ENCODE measurements around the gene AGAP3.

AGAP3 gene

GRCh38 chr7:151102991-151103390 lies 16.7 kb downstream of the AGAP3 start:
- no peak for DNase-seq (ENCODE audit: low read depth)
- no peak for TF ChIP-seq CTCF (IDR thresholded peaks at IDR 0.05; ENCODE audit: low read depth, low read length, missing control alignments)
- H3K4me3 ChIP-seq (ENCODE audit: low read depth, low read length), result no peak overlapping the region
- in situ Hi-C loops (cut with HindIII; ENCODE audit: low sequenced_read_pairs), result no loop called here

- no peak for DNase-seq (ENCODE audit: low read depth)
- in situ Hi-C loops (cut with HindIII; ENCODE audit: low sequenced_read_pairs), result no loop called here
- TF ChIP-seq CTCF (IDR thresholded peaks at IDR 0.05; ENCODE audit: low read depth, low read length, missing control alignments), result no peak
- no peak overlapping the region for H3K4me3 ChIP-seq (ENCODE audit: low read depth, low read length)
Observed at GRCh38 chr7:151103973-151104372, 17.7 kb downstream of the AGAP3 start.

GRCh38 chr7:151104411-151105235 lies 18.3 kb downstream of the AGAP3 start:
- DNase-seq (ENCODE audit: low read depth), result peak; percentile 91
- no peak overlapping the region for H3K4me3 ChIP-seq (ENCODE audit: low read depth, low read length)
- in situ Hi-C loops (cut with HindIII; ENCODE audit: low sequenced_read_pairs), result no loop called here
- TF ChIP-seq CTCF (IDR thresholded peaks at IDR 0.05; ENCODE audit: low read depth, low read length, missing control alignments), result no peak

- H3K4me3 ChIP-seq (ENCODE audit: low read depth, low read length), result no peak overlapping the region
- no peak for TF ChIP-seq CTCF (IDR thresholded peaks at IDR 0.05; ENCODE audit: low read depth, low read length, missing control alignments)
- in situ Hi-C loops (cut with HindIII; ENCODE audit: low sequenced_read_pairs), result no loop called here
- DNase-seq (ENCODE audit: low read depth), result no peak
Observed at GRCh38 chr7:151107882-151108281, 21.6 kb downstream of the AGAP3 start.

GRCh38 chr7:151109094-151110048 lies 23.1 kb downstream of the AGAP3 start:
- no peak for TF ChIP-seq CTCF (IDR thresholded peaks at IDR 0.05; ENCODE audit: low read depth, low read length, missing control alignments)
- no peak overlapping the region for H3K4me3 ChIP-seq (ENCODE audit: low read depth, low read length)
- in situ Hi-C loops (cut with HindIII; ENCODE audit: low sequenced_read_pairs), result no loop called here
- DNase-seq (ENCODE audit: low read depth), result no peak

- in situ Hi-C loops (cut with HindIII; ENCODE audit: low sequenced_read_pairs), result no loop called here
- DNase-seq (ENCODE audit: low read depth), result no peak
- no peak for TF ChIP-seq CTCF (IDR thresholded peaks at IDR 0.05; ENCODE audit: low read depth, low read length, missing control alignments)
- no peak overlapping the region for H3K4me3 ChIP-seq (ENCODE audit: low read depth, low read length)
Observed at GRCh38 chr7:151110236-151110940, 24.1 kb downstream of the AGAP3 start.
